ENCODE measurements around the gene RPP25.

The RPP25 gene

DNA sequence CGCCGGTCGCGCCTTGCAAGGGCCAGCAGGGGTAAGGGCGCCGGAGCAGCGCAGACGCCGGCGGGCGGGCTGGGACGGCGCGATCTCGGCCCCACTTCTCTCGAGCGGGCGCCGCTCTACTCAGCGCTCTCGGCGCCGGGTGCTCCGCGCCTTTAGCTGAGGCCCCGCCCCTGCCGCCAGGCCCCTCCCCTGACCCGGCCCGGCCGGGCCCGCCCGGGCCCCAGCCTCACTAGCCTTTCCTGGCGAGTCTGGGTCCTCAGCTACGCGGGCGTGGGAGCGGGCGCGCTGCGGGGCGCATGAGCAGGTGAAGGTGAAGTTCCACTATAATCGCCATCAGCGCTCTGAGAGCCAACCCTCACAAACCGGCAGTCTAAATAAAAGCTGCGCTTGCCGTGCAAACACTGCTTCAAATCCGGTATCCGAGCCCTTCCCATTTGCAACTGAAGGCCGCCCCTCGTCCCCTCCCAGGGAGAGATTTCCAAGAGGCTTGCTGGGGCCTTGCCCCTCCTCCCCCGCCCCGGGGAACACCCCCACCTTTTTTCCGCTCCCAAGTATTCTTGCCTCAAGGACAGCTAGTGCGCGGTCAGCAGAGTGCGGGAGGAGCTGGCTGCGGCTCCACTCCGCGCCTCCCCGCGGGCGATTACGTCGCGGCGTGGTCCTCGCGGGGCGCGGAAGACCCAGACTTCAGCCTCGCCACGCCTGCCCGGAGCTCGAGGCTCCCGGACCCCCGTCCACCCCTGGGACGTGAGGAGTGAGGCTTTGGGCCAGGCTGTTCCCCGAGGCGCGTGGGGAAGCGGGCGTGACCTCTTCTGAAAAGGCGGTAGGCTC is at the start of gene RPP25:
RPP25 (minus strand) TSS at position 125 of the 828 bp plus-strand sequence. CDS start 189 bp downstream, outside the sequence.
- peak; percentile 68 for DNase-seq (ENCODE audit: low spot score)

DNA sequence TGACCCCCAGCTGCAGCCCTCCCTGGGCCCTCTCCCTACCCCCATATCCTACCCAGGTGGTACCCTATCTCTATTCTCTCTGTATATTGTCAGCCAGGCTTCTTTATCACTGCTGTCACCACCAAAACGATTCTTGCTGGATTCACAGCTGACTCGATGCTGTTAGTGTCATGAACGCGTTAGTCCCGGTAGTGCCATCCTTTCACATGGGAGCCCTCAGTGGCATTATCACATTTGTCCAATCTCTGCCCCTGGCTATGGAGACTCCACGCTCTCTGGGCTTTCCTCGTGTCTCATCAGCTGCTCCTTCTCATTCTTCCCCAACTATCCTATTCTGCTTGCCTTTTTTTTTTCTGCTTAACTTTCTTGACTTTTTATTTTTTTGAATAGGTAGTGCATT is 45.8 kb upstream of the RPP25 start:
- no peak for DNase-seq (ENCODE audit: low spot score)

DNA sequence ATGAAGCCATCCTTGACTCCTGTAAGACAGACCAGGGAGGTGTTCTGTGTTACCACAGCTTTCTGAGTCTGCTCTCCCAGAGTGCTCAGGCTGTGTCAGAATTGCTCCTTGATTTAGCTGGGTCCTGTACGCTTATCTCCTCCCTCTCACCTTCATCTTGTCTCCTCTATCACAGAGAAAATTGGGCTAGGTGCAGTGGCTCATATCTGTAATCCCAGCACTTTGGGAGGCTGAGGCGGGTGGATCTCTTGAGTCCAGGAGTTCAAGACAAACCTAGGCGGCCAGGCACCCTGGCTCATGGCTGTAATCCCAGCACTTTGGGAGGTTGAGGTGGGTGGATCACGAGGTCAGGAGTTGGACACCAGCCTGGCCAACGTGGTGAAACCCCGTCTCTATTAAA is 44.7 kb upstream of the RPP25 start:
- no peak for DNase-seq (ENCODE audit: low spot score)

DNA sequence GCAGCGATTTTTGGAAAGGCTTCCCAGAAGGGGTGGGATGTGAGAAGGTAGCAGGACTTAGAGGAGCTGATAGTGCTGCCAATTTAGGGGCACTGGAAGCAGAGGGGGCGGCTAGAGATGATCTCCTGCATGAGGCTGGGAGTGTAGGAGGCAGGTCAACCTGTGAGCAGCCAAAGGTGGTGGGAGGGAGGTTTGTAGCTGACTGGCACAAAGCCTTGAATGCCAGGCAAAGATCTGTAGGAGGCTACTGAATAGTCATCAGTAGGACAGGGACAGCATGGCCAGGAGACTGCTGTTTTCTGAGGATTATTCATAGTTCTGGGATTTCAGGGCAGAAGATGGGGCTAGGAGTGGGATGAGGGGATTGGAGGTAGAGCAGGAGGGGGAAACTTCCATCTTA is 41.0 kb upstream of the RPP25 start:
- no peak for DNase-seq (ENCODE audit: low spot score)

DNA sequence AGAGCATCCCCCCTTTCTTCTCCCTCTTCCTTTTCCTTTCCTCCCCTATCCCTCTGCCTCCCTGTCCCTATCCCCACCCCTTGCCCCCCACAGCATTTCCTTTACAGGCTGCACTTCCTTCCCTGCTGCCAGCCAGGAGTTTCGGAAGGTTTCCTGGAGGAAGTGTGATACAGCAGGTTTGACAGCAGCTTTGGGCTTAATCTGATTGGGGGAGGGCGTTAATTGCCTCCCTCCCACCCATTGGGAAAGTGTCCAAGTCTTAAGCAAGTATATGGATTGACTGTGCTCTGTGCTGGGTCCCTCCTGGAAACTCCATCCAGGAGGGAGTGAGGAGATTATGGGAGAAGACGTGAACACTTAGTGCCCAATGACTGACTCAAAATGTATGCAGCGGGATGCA is 40.6 kb upstream of the RPP25 start:
- no peak for DNase-seq (ENCODE audit: low spot score)

DNA sequence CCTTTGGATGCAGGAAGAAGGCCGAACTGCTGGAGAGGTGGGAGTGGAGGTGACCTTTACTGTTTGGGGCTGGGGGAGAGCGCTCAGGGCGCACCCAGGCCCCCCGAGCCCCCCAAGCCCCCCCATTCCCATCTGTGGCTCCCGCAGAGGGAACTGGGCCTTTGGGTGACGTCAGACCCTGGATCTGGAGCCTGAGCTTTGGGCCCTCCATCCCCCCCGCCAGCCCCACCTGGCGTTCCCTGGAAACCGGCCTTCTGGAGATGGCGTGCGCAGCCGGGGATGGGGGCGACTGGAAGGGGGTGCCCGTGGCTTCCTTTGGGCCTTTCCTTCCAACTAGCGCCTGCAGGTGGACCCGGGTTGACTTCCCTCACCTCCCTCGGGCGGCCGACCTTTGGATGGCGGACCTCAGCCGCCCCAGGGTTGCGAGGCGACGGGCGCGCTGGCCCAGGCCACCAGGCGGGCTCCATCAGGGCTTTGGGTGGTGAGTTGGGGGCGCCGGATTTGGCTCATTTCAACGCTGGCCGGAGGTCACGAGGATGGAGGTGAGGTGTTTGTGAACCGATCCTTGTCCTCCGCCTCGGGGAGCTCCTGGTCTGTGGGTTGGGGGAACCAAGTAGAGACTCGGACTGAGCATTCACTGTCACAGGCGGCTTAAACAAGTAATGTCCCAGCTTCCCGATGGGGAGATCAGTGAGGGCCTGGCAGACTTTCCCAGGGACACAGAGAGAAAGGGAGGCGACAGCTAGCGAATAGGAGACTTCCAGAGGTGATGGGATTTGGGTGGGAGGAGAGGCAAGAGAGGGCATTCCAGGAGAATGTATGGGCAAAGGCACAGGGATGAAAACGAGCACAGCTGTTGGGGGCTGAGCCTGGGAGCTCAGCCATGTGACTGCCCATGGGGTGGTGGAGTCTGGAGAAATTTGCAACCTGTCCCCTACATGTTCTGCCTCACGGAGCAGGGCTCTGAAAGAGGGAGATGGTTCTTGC is 39.5 kb upstream of the RPP25 start:
- DNase-seq (ENCODE audit: low spot score) = peak; percentile 53

DNA sequence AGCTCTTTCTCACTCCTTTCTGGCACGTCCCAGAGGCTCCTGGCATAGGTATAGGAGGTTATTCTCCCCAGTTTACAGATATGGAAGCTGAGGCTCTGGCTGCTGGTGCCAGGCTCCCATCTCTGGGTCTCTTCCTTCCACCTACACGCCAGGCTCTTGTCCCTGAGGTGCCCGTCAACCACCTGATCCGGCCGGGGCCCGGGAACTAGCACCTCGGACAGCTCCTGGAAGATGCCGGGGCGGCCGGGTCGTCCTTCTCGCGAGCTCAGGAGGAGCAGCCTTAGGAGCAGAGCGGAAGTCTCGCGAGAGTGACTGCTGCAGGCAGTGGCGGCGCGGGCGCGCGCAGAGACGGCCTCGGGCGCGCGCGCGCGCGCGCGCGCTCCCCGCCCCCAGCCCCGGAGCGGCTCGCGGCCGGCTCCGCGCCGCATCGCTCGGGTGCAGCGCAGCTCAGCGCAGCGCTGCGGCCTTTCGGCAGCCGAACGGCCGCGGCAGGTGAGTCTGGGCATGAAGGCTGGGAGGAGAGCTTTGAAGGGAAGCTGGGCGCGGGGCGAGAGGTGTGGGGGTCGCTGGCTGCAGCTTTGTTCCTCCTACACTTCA is 38.7 kb upstream of the RPP25 start, which contains the start of gene SCAMP5:
SCAMP5 (plus strand) TSS at position 382 of the 597 bp plus-strand sequence. CDS start 16,277 bp downstream, outside the sequence.
- DNase-seq (ENCODE audit: low spot score) = peak; percentile 93

DNA sequence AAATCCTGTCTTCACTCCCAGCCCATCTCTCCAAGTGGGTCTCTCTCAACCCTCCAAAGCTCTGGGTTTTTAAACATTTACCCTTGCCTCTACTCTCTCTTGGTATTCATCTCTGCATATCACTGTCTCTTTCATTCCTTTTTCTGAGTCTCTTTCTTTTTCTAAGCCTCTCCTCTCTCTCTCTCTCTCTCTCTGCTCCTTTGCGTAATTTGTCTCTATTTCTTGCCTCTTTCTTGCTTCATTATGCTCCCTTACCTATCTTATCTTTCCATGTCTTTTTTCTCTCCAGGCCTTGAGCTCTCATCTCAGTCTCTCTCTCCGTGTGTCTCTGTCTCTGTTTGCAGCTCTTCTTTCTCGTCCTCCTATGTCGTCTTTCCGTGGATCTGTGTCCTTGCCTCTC is 38.1 kb upstream of the RPP25 start:
- DNase-seq (ENCODE audit: low spot score) = no peak

- DNase-seq (ENCODE audit: low spot score) = peak; percentile 83
Observed at GRCh38 chr15:74994236-74994635, 37.7 kb upstream of the RPP25 start.

GRCh38 chr15:74992619-74993018 is 36.0 kb upstream of the RPP25 start:
- no peak for DNase-seq (ENCODE audit: low spot score)

DNA sequence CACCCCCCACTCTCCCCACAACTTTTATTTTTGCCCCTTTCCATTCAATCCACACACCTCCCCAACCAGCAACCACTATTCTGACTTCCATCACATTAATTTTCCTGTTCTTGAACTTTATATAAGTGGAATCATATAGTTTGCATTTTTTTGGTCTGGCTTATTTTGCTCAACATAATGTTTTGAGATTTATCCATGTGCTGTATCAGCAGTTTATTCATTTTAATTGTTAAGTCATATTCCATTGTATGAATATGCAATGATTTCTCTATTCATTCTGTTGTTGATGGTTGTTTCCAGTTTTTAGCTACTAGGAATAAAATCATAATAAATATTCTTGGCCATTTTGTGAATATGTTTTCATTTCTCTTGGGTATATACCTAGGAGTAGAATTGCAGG is 33.0 kb upstream of the RPP25 start:
- DNase-seq (ENCODE audit: low spot score) = no peak

GRCh38 chr15:74988007-74988800 is 31.6 kb upstream of the RPP25 start:
- DNase-seq (ENCODE audit: low spot score) = no peak

- no peak for DNase-seq (ENCODE audit: low spot score)
Observed at GRCh38 chr15:74983725-74984231, 27.2 kb upstream of the RPP25 start.

- DNase-seq (ENCODE audit: low spot score) = no peak
Observed at GRCh38 chr15:74982183-74982582, 25.6 kb upstream of the RPP25 start.

DNA sequence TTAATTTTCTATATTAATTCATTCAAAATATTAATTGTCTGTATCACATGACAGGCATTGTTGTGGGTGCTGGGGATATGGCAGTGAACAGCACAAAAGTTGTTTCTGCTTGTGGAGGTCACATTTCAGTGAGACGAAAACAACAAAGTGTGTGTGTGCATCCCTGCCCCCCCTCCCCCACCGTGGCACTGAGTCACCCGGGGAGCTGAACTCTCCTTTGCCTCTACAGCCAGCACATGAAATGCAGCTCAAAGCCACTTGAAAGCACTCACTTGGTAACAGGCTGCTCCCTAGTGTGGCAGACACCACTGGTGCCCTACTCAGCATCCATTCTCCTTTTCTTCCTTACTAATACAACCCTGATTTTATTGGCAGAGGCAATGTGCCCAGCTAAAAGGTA is 21.9 kb upstream of the RPP25 start:
- peak; percentile 53 for DNase-seq (ENCODE audit: low spot score)

DNA sequence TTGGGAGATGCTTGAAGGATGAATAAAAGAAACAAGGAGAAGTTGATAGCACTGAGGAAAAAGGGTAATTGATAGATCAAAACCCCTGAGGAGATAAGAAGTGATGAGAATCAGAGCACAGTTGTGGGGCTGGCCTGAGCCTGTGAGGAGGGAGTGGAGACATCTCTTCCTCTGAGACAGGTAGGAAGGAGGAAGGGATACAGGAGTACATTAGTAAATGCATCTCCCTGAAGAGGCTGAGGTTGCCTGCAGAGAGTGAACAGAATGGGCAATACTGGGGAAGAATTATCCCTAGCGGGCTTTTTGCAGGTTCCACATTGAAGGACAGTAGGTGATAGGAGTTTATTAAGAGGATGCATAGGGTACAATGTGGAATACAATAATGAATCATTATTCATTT is 21.5 kb upstream of the RPP25 start:
- DNase-seq (ENCODE audit: low spot score) = no peak

DNA sequence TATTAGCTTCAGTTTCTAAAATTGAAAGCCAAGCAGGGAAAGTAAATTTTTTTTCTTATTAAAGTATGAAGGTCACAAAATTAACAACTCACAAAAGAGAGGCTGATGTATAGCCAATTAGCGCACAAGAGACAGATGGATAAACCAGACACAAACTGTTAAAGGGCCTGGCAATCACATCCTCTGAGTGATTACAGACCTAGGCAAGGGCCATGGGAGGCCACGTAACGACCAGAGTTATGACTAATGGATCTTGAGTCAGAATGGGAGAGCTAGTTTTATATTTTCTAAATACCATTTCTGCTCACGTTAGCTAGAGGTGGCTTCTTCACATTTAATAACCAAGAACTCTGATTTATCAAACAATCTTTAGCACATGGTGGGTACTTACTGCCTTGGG is 21.0 kb upstream of the RPP25 start:
- DNase-seq (ENCODE audit: low spot score) = no peak

GRCh38 chr15:74976159-74976558 is 19.6 kb upstream of the RPP25 start:
- DNase-seq (ENCODE audit: low spot score) = no peak

DNA sequence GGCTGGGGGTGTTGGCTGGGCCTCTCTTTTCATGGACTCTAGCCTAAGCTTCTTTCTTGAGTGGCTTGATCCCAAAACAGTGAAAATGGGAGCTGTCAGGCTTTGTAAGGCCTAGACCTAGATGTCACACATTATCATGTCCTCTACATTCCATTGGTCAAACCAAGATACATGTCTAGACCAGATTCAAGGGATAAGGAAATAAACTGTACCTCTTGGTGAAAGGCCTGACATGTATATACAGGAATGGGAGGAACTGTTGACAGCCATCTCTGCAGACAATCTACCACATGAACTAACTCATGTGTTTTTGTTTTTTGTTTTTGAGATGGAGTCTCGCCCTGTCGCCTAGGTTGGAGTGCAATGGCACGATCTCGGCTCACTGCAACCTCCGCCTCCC is 11.1 kb upstream of the RPP25 start:
- DNase-seq (ENCODE audit: low spot score) = no peak

DNA sequence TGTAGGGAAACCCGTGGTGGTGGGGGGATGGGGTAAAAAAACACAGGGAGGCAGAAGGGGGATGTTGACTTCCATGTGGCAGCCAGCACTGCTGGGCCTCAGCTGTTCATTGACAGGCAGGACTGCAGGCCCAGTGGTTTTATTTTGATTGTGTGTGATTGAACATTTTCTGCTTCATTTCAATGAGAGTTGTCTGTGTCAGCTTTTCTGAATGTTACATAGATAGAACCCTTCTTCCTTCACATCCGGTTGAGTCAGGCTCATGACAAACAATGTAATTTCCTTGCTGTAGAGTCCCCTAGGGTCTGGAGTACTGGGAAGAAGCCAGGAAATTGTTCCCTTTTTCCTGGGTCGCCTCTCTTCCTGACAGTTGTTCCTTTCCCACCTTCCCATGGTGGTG is 8.2 kb upstream of the RPP25 start:
- DNase-seq (ENCODE audit: low spot score) = no peak

DNA sequence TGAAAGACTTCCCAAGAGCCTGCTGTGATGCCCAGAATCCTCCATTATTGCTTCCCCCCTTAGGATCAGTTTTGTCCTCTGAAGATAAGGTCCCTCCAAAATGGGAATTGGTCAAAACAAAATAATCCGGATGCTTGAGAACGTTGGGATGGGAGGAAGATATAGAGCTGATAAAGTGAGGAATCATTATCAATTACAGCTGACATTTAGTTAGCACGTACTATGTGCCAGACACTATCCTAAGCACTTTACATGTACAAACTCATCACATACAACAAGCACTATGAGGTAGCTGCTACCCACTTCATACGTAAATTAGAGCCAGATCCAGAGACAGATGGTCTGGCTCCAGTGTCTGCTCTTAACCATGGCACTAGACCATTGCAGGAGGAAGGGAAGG is 6.6 kb upstream of the RPP25 start:
- DNase-seq (ENCODE audit: low spot score) = no peak
